ENCODE data around the gene CCDC142.

The CCDC142 gene

GRCh38 chr2:74512744-74513604, 30.2 kb upstream of the CCDC142 start:
- TF ChIP-seq, protein P1, sequence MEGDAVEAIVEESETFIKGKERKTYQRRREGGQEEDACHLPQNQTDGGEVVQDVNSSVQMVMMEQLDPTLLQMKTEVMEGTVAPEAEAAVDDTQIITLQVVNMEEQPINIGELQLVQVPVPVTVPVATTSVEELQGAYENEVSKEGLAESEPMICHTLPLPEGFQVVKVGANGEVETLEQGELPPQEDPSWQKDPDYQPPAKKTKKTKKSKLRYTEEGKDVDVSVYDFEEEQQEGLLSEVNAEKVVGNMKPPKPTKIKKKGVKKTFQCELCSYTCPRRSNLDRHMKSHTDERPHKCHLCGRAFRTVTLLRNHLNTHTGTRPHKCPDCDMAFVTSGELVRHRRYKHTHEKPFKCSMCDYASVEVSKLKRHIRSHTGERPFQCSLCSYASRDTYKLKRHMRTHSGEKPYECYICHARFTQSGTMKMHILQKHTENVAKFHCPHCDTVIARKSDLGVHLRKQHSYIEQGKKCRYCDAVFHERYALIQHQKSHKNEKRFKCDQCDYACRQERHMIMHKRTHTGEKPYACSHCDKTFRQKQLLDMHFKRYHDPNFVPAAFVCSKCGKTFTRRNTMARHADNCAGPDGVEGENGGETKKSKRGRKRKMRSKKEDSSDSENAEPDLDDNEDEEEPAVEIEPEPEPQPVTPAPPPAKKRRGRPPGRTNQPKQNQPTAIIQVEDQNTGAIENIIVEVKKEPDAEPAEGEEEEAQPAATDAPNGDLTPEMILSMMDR (IDR thresholded peaks at IDR 0.05; ENCODE audit: borderline replicate concordance, insufficient read depth, low read depth, low read length): no peak
- no peak overlapping the region for H3K4me3 ChIP-seq (ENCODE audit: low read depth, low read length)

DNA sequence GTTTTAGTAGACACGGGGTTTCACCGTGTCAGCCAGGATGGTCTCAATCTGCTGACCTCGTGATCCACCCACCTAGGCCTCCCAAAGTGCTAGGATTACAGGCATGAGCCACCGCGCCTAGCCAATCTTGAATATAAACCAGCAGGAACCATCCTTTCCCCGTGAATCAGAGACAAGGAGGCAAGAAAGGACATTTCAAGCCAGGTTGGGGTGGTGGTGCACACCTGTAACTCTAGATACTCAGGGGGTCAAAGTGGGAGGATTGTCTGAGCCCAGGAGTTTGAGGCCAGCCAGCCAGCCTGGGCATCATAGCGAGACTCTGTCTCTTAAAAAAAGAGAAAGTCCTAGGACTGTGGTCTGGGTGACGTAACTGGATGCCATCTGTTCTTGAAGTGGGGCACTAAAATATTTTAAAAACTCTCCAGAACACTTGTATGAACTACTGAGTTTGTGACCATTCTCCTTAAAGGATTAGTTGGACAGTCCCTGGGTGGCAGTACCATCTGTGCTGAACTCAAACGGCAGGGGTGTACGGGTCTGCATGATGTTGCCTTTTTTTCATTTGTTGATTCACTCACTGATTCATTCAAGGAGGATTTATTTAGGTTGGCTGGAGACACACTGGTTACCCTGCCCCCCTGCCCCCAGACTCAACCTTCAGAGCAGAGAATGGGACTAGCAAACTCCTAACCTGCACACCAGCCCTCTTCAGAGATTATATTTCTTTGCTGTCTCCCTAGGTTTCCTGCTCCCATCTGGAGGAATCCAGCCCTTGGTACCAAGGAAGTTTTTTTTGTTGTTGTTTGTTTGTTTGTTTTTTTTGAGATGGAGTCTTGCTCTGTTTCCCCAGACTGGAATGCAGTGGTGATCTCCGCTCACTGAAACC, 28.5 kb upstream of the CCDC142 start:
- no peak overlapping the region for H3K4me3 ChIP-seq (ENCODE audit: low read depth, low read length)
- TF ChIP-seq, protein P1 (IDR thresholded peaks at IDR 0.05; ENCODE audit: borderline replicate concordance, insufficient read depth, low read depth, low read length): no peak

GRCh38 chr2:74510272-74510671, 27.5 kb upstream of the CCDC142 start:
- no peak overlapping the region for H3K4me3 ChIP-seq (ENCODE audit: low read depth, low read length)
- TF ChIP-seq, protein P1 (IDR thresholded peaks at IDR 0.05; ENCODE audit: borderline replicate concordance, insufficient read depth, low read depth, low read length): no peak

DNA sequence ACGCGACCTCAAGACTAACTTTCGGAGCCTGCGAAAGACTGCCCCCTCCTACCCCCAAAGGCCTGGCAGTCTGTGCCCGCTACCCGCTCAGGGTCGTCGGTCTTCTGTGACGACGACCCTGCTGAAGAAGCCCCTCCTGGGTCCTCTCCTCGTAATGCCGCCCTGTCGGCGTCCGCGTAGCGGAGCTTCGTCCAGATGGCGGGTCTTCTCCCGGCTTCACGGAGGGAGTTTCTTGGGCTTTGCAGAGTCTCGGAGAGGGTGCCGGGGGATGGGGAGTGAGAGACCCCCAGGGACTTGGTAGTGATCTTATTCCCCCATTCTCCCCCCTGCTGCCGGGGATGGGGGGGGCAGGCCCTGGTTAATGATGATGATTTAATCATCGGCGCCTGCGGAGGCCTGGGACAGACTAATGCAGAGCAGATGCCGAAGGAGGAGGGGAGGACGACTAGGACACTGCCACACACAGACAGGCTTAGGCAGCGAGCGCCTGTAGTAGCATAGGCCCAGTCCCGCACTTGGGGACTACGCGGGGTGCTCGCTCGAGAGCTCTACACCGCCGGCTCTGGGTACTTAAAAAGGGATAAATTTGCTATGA, 25.2 kb upstream of the CCDC142 start:
- peak overlapping the region; percentile 85 for H3K4me3 ChIP-seq (ENCODE audit: low read depth, low read length)
- TF ChIP-seq, protein P1 (IDR thresholded peaks at IDR 0.05; ENCODE audit: borderline replicate concordance, insufficient read depth, low read depth, low read length): no peak

- TF ChIP-seq, protein P1 (IDR thresholded peaks at IDR 0.05; ENCODE audit: borderline replicate concordance, insufficient read depth, low read depth, low read length): peak; percentile 73
- H3K4me3 ChIP-seq (ENCODE audit: low read depth, low read length): peak within 1 kb of the TSS; percentile 85
Measured at GRCh38 chr2:74507145-74507925, 24.5 kb upstream of the CCDC142 start, which contains the start of gene PCGF1. Gene PCGF1 (minus strand): TSS chr2:74507695. CDS start chr2:74507668, 27 bp downstream.
